ENCODE results near the gene PDIA2. TPM values are rescaled to one million over a fixed set of nuclear protein-coding genes. Genes with fewer than 3 reads are reported as not detected.

PDIA2 gene
- total and polyA plus RNA-seq, 10 of the 15 experiments (the other 5 are each of a cell fraction or from before 2014, with no cell fraction given): 0.11 to 0.36 TPM; not detected in 8

- CTCF ChIA-PET: no interaction called here
- no peaks in the 10 kb centered on the region for H3K27me3 ChIP-seq (replicated peaks in 1 of 2; ENCODE audit: control insufficient read depth in 2 of 2, insufficient read depth in 2 of 2, low read length in 1 of 2)
- in situ Hi-C loops (cut with MboI): no loop called here
- TF ChIP-seq LARP7 (IDR thresholded peaks at IDR 0.05): no peak
- TF ChIP-seq POLR2A (IDR thresholded peaks at IDR 0.05; ENCODE audit: low read depth, low read length): no peak
- TF ChIP-seq ZNF207 (IDR thresholded peaks at IDR 0.05; ENCODE audit: borderline replicate concordance): no peak
- TF ChIP-seq, protein P1, sequence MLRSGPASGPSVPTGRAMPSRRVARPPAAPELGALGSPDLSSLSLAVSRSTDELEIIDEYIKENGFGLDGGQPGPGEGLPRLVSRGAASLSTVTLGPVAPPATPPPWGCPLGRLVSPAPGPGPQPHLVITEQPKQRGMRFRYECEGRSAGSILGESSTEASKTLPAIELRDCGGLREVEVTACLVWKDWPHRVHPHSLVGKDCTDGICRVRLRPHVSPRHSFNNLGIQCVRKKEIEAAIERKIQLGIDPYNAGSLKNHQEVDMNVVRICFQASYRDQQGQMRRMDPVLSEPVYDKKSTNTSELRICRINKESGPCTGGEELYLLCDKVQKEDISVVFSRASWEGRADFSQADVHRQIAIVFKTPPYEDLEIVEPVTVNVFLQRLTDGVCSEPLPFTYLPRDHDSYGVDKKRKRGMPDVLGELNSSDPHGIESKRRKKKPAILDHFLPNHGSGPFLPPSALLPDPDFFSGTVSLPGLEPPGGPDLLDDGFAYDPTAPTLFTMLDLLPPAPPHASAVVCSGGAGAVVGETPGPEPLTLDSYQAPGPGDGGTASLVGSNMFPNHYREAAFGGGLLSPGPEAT (IDR thresholded peaks at IDR 0.05; ENCODE audit: low read depth): no peak
- no peak for TF ChIP-seq RAD21 (IDR thresholded peaks at IDR 0.05; ENCODE audit: insufficient read depth, low read depth, low read length)
- TF ChIP-seq RBBP5 (conservative IDR thresholded peaks at IDR 0.05): no peak
- no peak for TF ChIP-seq CHD2 (IDR thresholded peaks at IDR 0.05; ENCODE audit: borderline replicate concordance, low read depth, low read length)
- TF ChIP-seq RUNX3 (IDR thresholded peaks at IDR 0.05; ENCODE audit: low read length): no peak
- TF ChIP-seq PRDM15 (CRISPR knock-in tag; IDR thresholded peaks at IDR 0.05): no peak
- TF ChIP-seq ZBED1 (IDR thresholded peaks at IDR 0.05; ENCODE audit: borderline replicate concordance): no peak
- no peak for TF ChIP-seq USF2 (IDR thresholded peaks at IDR 0.05; ENCODE audit: borderline replicate concordance, low read depth, low read length)
- TF ChIP-seq HDAC6 (IDR thresholded peaks at IDR 0.05; ENCODE audit: unreplicated experiment): no peak
- TF ChIP-seq FOXM1 (IDR thresholded peaks at IDR 0.05; ENCODE audit: low read depth, low read length): no peak
- TF ChIP-seq NFIC (IDR thresholded peaks at IDR 0.05; ENCODE audit: low read depth, low read length): no peak
- no peak for TF ChIP-seq CHD1 (IDR thresholded peaks at IDR 0.05; ENCODE audit: low read depth, low read length)
- TF ChIP-seq EGR1 (IDR thresholded peaks at IDR 0.05; ENCODE audit: borderline replicate concordance in 1 of 2, low read depth in 2 of 2, low read length in 2 of 2): no peak
- TF ChIP-seq, protein P2, sequence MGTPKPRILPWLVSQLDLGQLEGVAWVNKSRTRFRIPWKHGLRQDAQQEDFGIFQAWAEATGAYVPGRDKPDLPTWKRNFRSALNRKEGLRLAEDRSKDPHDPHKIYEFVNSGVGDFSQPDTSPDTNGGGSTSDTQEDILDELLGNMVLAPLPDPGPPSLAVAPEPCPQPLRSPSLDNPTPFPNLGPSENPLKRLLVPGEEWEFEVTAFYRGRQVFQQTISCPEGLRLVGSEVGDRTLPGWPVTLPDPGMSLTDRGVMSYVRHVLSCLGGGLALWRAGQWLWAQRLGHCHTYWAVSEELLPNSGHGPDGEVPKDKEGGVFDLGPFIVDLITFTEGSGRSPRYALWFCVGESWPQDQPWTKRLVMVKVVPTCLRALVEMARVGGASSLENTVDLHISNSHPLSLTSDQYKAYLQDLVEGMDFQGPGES (IDR thresholded peaks at IDR 0.05): no peak
Observed at GRCh38 chr16:287981-288920, 5.3 kb downstream of the PDIA2 start.

More at GRCh38 chr16:287981-288920, 5.3 kb downstream of the PDIA2 start:
- H3K27ac ChIP-seq (ENCODE audit: control insufficient read depth, insufficient read depth): no peak overlapping the region
- H3K4me3 ChIP-seq: no peak overlapping the region
- no peaks in the 10 kb centered on the region for H3K79me2 ChIP-seq (ENCODE audit: control insufficient read depth, insufficient read depth, low read length)
- no peak for FAIRE-seq
- peaks cover 0 to 13% of the 10 kb centered on the region in 2 experiments; a peak in 2 of 4 replicates for H3K36me3 ChIP-seq (ENCODE audit: control insufficient read depth in 2 of 2, insufficient read depth in 2 of 2, low read length in 1 of 2)
- BruUV-seq (replicated peaks): no TSS peak
- POLR2A ChIA-PET: no interaction called here
- SMC1A ChIA-PET (ENCODE audit: uncharacterized antibody, unreplicated experiment): no interaction called here
- intact Hi-C loops (cut with micrococcal nuclease; ENCODE audit: unreplicated experiment): no loop called here
- H3K9ac ChIP-seq (ENCODE audit: control insufficient read depth, insufficient read depth, low read length): no peak overlapping the region
- no peaks in the 10 kb centered on the region for H3K9me3 ChIP-seq (replicated peaks; ENCODE audit: control insufficient read depth, insufficient read depth, low read length)
- H3K4me1 ChIP-seq (ENCODE audit: control insufficient read depth, insufficient read depth, low read length): no peaks in the 10 kb centered on the region
- H2AFZ ChIP-seq (ENCODE audit: control insufficient read depth, low read depth, low read length): no peak overlapping the region
- no peaks in the 10 kb centered on the region for H4K20me1 ChIP-seq (ENCODE audit: control insufficient read depth, insufficient read depth)
- RAD21 ChIA-PET (ENCODE audit: unreplicated experiment): no interaction called here
- 86% methylated on average over 33 of the region's 33 CpGs for WGBS (ENCODE audit: insufficient coverage, insufficient replicate concordance, low lambda C conversion rate, missing lambda C conversion rate)
- no peak overlapping the region for H3K4me2 ChIP-seq (ENCODE audit: control insufficient read depth, insufficient read depth)
- no peak for ATAC-seq
- no peak for DNase-seq (ENCODE audit: low read depth, low spot score)
